ENCODE data around the gene ADRA2A.

DNA sequence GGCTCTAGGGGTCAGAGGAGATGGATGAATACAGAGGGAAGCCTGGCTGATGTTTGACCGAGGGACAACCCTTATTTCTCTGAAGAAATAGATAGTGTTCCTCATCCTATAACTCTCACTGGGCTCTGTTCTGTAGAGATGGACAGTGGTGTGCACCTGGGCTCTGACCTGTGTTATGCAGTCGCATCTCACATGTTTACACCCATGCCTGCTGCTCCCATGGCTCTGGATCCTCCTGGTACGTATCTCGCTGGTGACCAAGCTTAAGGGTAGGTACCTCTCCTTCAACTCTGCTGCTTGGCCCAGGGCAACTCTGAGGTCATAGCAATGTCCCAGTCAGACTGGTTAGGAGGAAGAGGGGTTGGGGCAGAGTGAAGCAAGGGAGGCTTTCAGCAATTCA is 42.8 kb downstream of the ADRA2A start:
- TF ChIP-seq, protein P1, sequence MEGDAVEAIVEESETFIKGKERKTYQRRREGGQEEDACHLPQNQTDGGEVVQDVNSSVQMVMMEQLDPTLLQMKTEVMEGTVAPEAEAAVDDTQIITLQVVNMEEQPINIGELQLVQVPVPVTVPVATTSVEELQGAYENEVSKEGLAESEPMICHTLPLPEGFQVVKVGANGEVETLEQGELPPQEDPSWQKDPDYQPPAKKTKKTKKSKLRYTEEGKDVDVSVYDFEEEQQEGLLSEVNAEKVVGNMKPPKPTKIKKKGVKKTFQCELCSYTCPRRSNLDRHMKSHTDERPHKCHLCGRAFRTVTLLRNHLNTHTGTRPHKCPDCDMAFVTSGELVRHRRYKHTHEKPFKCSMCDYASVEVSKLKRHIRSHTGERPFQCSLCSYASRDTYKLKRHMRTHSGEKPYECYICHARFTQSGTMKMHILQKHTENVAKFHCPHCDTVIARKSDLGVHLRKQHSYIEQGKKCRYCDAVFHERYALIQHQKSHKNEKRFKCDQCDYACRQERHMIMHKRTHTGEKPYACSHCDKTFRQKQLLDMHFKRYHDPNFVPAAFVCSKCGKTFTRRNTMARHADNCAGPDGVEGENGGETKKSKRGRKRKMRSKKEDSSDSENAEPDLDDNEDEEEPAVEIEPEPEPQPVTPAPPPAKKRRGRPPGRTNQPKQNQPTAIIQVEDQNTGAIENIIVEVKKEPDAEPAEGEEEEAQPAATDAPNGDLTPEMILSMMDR (IDR thresholded peaks at IDR 0.05), result no peak
- no peak for TF ChIP-seq POLR2A (IDR thresholded peaks at IDR 0.05)
